Measurements from ENCODE around the gene FOXP1. TPM values are rescaled to one million over a fixed set of nuclear protein-coding genes. Genes with fewer than 3 reads are reported as not detected.
A peak's percentile ranks its signal among the peaks of the same experiment; 100 is the strongest.

Gene FOXP1
- total RNA-seq, 1 donor, result 195 TPM

DNA sequence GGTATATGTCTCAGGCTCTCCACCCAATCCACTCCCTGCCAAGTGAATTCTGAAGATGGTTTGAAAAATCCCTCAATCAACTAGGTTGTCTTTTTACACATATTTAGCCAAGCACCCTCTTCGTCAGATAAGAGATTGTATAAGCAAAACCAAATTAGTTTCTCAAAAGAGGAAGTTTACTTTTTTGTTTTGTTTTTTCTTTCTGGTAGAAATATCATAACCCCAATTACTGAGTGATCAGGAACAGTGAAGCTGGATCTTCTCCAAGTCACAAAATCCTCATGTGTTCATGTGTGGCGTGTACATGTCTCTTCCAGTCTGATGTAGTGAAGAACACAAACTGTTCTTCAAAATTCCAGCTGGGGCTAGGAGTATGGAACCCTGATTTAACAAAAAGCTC is 180.6 kb downstream of the FOXP1 start:
- Histone ChIP-seq H3K4me2 (ENCODE audit: insufficient read depth, low read length) (no peak overlapping the region), H3K9me3 (ENCODE audit: low read depth, low read length) (no peaks in the 10 kb centered on the region), H4K20me1 (ENCODE audit: insufficient read depth, low read length) (peaks cover 28% of the 10 kb centered on the region), H3K4me1 (ENCODE audit: insufficient read depth, low read length) (peaks cover 12% of the 10 kb centered on the region), H3K27me3 (ENCODE audit: insufficient read depth, low read length) (no peaks in the 10 kb centered on the region), H2AFZ (ENCODE audit: low read length) (no peak overlapping the region), H3K36me3 (ENCODE audit: insufficient read depth, low read length) (no peaks in the 10 kb centered on the region), H3K4me3 (ENCODE audit: insufficient read depth, low read length) (no peak overlapping the region), H3K27ac (ENCODE audit: low read depth, low read length) (no peak overlapping the region), H3K79me2 (ENCODE audit: insufficient read depth, low read length) (peaks cover 73% of the 10 kb centered on the region)
- no peak for DNase-seq (ENCODE audit: insufficient read length, low spot score, missing footprints)
- TF ChIP-seq CTCF (IDR thresholded peaks at IDR 0.05; ENCODE audit: extremely low read depth, low read depth, low read length), result no peak

GRCh38 chr3:71402280-71402679 is 181.2 kb downstream of the FOXP1 start:
- no peaks in the 10 kb centered on the region for H3K9me3 ChIP-seq (ENCODE audit: low read depth, low read length)
- H3K27me3 ChIP-seq (ENCODE audit: insufficient read depth, low read length), result no peaks in the 10 kb centered on the region
- DNase-seq (ENCODE audit: insufficient read length, low spot score, missing footprints), result peak; percentile 10
- no peak overlapping the region for H3K27ac ChIP-seq (ENCODE audit: low read depth, low read length)
- H3K4me2 ChIP-seq (ENCODE audit: insufficient read depth, low read length), result no peak overlapping the region
- TF ChIP-seq CTCF (IDR thresholded peaks at IDR 0.05; ENCODE audit: extremely low read depth, low read depth, low read length), result no peak
- H3K4me3 ChIP-seq (ENCODE audit: insufficient read depth, low read length), result no peak overlapping the region
- H3K4me1 ChIP-seq (ENCODE audit: insufficient read depth, low read length), result peaks cover 12% of the 10 kb centered on the region
- H2AFZ ChIP-seq (ENCODE audit: low read length), result no peak overlapping the region
- H3K36me3 ChIP-seq (ENCODE audit: insufficient read depth, low read length), result no peaks in the 10 kb centered on the region
- H4K20me1 ChIP-seq (ENCODE audit: insufficient read depth, low read length), result peaks cover 28% of the 10 kb centered on the region
- H3K79me2 ChIP-seq (ENCODE audit: insufficient read depth, low read length), result peaks cover 73% of the 10 kb centered on the region

- Histone ChIP-seq H3K36me3 (ENCODE audit: insufficient read depth, low read length) (no peaks in the 10 kb centered on the region), H4K20me1 (ENCODE audit: insufficient read depth, low read length) (peaks cover 27% of the 10 kb centered on the region), H2AFZ (ENCODE audit: low read length) (no peak overlapping the region), H3K27me3 (ENCODE audit: insufficient read depth, low read length) (no peaks in the 10 kb centered on the region), H3K4me3 (ENCODE audit: insufficient read depth, low read length) (no peak overlapping the region), H3K27ac (ENCODE audit: low read depth, low read length) (no peak overlapping the region), H3K4me1 (ENCODE audit: insufficient read depth, low read length) (peaks cover 12% of the 10 kb centered on the region), H3K4me2 (ENCODE audit: insufficient read depth, low read length) (no peak overlapping the region), H3K9me3 (ENCODE audit: low read depth, low read length) (no peaks in the 10 kb centered on the region), H3K79me2 (ENCODE audit: insufficient read depth, low read length) (peaks cover 72% of the 10 kb centered on the region)
- DNase-seq (ENCODE audit: insufficient read length, low spot score, missing footprints), result no peak
- no peak for TF ChIP-seq CTCF (IDR thresholded peaks at IDR 0.05; ENCODE audit: extremely low read depth, low read depth, low read length)
Observed at GRCh38 chr3:71401695-71402231, 181.8 kb downstream of the FOXP1 start.

- no peaks in the 10 kb centered on the region for H3K27me3 ChIP-seq (ENCODE audit: insufficient read depth, low read length)
- peaks cover 69% of the 10 kb centered on the region for H3K79me2 ChIP-seq (ENCODE audit: insufficient read depth, low read length)
- DNase-seq (ENCODE audit: insufficient read length, low spot score, missing footprints), result no peak
- peaks cover 18% of the 10 kb centered on the region for H3K4me1 ChIP-seq (ENCODE audit: insufficient read depth, low read length)
- H3K36me3 ChIP-seq (ENCODE audit: insufficient read depth, low read length), result no peaks in the 10 kb centered on the region
- H3K4me2 ChIP-seq (ENCODE audit: insufficient read depth, low read length), result no peak overlapping the region
- H4K20me1 ChIP-seq (ENCODE audit: insufficient read depth, low read length), result peaks cover 28% of the 10 kb centered on the region
- H3K9me3 ChIP-seq (ENCODE audit: low read depth, low read length), result no peaks in the 10 kb centered on the region
- no peak overlapping the region for H3K4me3 ChIP-seq (ENCODE audit: insufficient read depth, low read length)
- H2AFZ ChIP-seq (ENCODE audit: low read length), result no peak overlapping the region
- no peak overlapping the region for H3K27ac ChIP-seq (ENCODE audit: low read depth, low read length)
- TF ChIP-seq CTCF (IDR thresholded peaks at IDR 0.05; ENCODE audit: extremely low read depth, low read depth, low read length), result no peak
Observed at GRCh38 chr3:71400986-71401451, 182.5 kb downstream of the FOXP1 start.
